GM23248 (cell line): Measurements from ENCODE around the gene ABHD14A. TPM values are rescaled to one million over a fixed set of nuclear protein-coding genes. Genes with fewer than 3 reads are reported as not detected.

Experiments used
- DNase-seq: peaks from one replicate; pipeline ENCODE4 v3.0.0-alpha.2; 2015
- H2AFZ ChIP-seq: fragments of 200-600 bp; sonication (generic); 2 replicates; pipeline ENCODE4 v1.6.1; 2016; ENCODE audit warnings: antibody characterized with exemption
- H3F3A ChIP-seq: fragments of 200-600 bp; sonication (generic); 2 replicates; pipeline ENCODE4 v1.6.1; 2016; ENCODE audit warnings: mild to moderate bottlenecking, antibody characterized with exemption, mixed run types; ENCODE audit not compliant: insufficient read depth
- H3K27ac ChIP-seq: fragments of 200-600 bp; sonication (generic); 2 replicates; pipeline ENCODE4 v1.5.1; 2016; ENCODE audit warnings: mild to moderate bottlenecking
- H3K27me3 ChIP-seq: fragments of 200-600 bp; sonication (generic); replicated peaks from 2 replicates; pipeline ENCODE4 v1.6.1; 2016; ENCODE audit warnings: mild to moderate bottlenecking; ENCODE audit not compliant: insufficient read depth
- H3K36me3 ChIP-seq: fragments of 200-600 bp; sonication (generic); 2 replicates; pipeline ENCODE4 v1.6.1; 2016; ENCODE audit warnings: low read depth, mild to moderate bottlenecking
- H3K4me1 ChIP-seq: fragments of 200-600 bp; sonication (generic); 2 replicates; pipeline ENCODE4 v1.6.1; 2016; ENCODE audit warnings: mild to moderate bottlenecking; ENCODE audit not compliant: insufficient read depth
- H3K4me2 ChIP-seq: fragments of 200-600 bp; sonication (generic); one replicate; pipeline ENCODE4 v1.6.1; 2016; ENCODE audit warnings: mild to moderate bottlenecking; ENCODE audit not compliant: unreplicated experiment
- H3K4me3 ChIP-seq: fragments of 200-600 bp; sonication (generic); 2 replicates; pipeline ENCODE4 v1.5.1; 2016; ENCODE audit warnings: mild to moderate bottlenecking
- H3K79me2 ChIP-seq: fragments of 200-600 bp; sonication (generic); 2 replicates; pipeline ENCODE4 v1.6.1; 2016; ENCODE audit warnings: mild to moderate bottlenecking; ENCODE audit not compliant: insufficient read depth
- H3K9ac ChIP-seq: fragments of 200-600 bp; sonication (generic); 2 replicates; pipeline ENCODE4 v1.6.1; 2016; ENCODE audit warnings: mild to moderate bottlenecking
- H3K9me2 ChIP-seq: fragments of 200-600 bp; sonication (generic); 2 replicates; pipeline ENCODE4 v1.6.1; 2016; ENCODE audit warnings: mixed run types, mild to moderate bottlenecking, moderate library complexity; ENCODE audit not compliant: insufficient read depth
- H3K9me3 ChIP-seq: fragments of 200-600 bp; sonication (generic); one replicate; pipeline ENCODE4 v1.6.1; 2017; ENCODE audit warnings: low read depth
- H4K20me1 ChIP-seq: fragments of 200-600 bp; sonication (generic); 2 replicates; pipeline ENCODE4 v1.6.0; 2016; ENCODE audit not compliant: insufficient read depth
- EZH2 ChIP-seq: fragments of 200-600 bp; sonication (generic); IDR thresholded peaks from 2 replicates; pipeline ENCODE4 v1.6.1; 2018; ENCODE audit warnings: antibody characterized with exemption, mild to moderate bottlenecking; ENCODE audit not compliant: insufficient read depth, poor library complexity, severe bottlenecking
- EZH2phosphoT487 ChIP-seq: fragments of 200-600 bp; sonication (generic); IDR thresholded peaks from 2 replicates; pipeline ENCODE4 v1.6.1; 2018; ENCODE audit warnings: antibody characterized with exemption, moderate library complexity, mild to moderate bottlenecking, low read depth; ENCODE audit not compliant: insufficient read depth
- WGBS, 2 experiments: methylation state at CpG; one replicate each; pipeline ENCODE4 v1.1.6; 2015 to 2017; ENCODE audit warnings: low lambda C conversion rate in 2 of 2, low coverage in 1 of 2; ENCODE audit errors: missing lambda C conversion rate in 2 of 2; 5-methylcytosine and 5-hydroxymethylcytosine counted together
- in situ Hi-C: fragments of 300-500 bp; cut with MboI; formaldehyde crosslinking; loops from 2 replicates; pipeline ENCODE4 v1.15.0; 2020
- polyA plus RNA-seq: library from polyadenylated mRNA; unstranded; fragments of >200 nt; fragmentation: Nextera tagmentation; extraction: Ambion mirVana; gene quantifications from 2 replicates; pipeline ENCODE4 v1.2.1, GENCODE V29; 2016
- total RNA-seq: library from RNA; depleted of rRNA; stranded (reverse); fragments of >200 nt; shearing (Covaris generic); gene quantifications from 2 replicates; pipeline ENCODE4 v1.2.3, GENCODE V29; 2014

The ABHD14A gene
- total and polyA plus RNA-seq, 2 experiments from 2014 or later, result 35.5 to 37.9 TPM

DNA sequence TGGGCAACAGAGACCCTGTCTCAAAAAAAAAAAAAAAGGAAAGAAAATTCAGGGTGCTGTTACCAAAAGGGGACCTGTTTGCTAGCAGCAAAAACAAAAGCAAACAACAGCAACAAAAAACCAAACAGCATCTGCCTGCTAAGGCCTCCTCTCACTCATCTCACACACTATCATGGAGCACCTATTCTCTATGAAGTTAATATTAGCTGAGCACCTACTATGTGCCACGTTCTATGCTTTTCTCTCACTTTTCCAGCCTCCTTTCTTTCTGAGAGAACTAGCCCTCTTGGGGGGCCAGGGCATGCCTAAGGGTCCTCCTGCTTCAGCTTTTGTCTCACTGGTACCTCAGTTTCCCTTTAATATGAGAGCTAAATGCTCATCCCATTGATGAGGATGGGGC, 20.2 kb upstream of the ABHD14A start:
- Histone ChIP-seq H3F3A (peaks cover 28% of the 10 kb centered on the region), H3K4me2 (no peak overlapping the region), H4K20me1 (no peaks in the 10 kb centered on the region), H3K4me3 (no peak overlapping the region), H3K27me3 (no peaks in the 10 kb centered on the region), H3K9ac (no peak overlapping the region), H3K9me2 (no peaks in the 10 kb centered on the region), H3K27ac (no peak overlapping the region), H2AFZ (no peak overlapping the region), H3K4me1 (no peaks in the 10 kb centered on the region), H3K36me3 (no peaks in the 10 kb centered on the region), H3K79me2 (no peaks in the 10 kb centered on the region), H3K9me3 (no peaks in the 10 kb centered on the region)
- DNase-seq, result no peak
- in situ Hi-C loops, result no loop called here
- TF ChIP-seq EZH2 (no peak), EZH2phosphoT487 (no peak)
- 78 to 89% methylated on average over 1 of the region's 1 CpG for WGBS, 2 experiments

GRCh38 chr3:51955175-51955892, 19.5 kb upstream of the ABHD14A start, which contains the start of gene GPR62:
Gene GPR62, plus strand, starts transcription at chr3:51955381. Its CDS starts 272 bp downstream, at chr3:51955653.
- no peak for DNase-seq
- 36 to 38% methylated on average over 11 to 23 of the region's 33 CpGs for WGBS, 2 experiments
- Histone ChIP-seq H3K27me3 (no peaks in the 10 kb centered on the region), H3K4me1 (no peaks in the 10 kb centered on the region), H2AFZ (peak within 1 kb of the TSS; percentile 32; the same call in 1 of the 2 replicates), H3K36me3 (no peaks in the 10 kb centered on the region), H3K9me3 (no peaks in the 10 kb centered on the region), H3K4me3 (peak within 1 kb of the TSS; percentile 41; the same call in 1 of the 2 replicates), H3K27ac (no peak within 1 kb of the TSS), H3K4me2 (peak within 1 kb of the TSS; percentile 30), H4K20me1 (no peaks in the 10 kb centered on the region), H3K9ac (no peak within 1 kb of the TSS), H3F3A (peaks cover 25% of the 10 kb centered on the region), H3K79me2 (no peaks in the 10 kb centered on the region), H3K9me2 (no peaks in the 10 kb centered on the region)
- TF ChIP-seq EZH2phosphoT487 (no peak), EZH2 (no peak)
- in situ Hi-C loops, result no loop called here

- Histone ChIP-seq H3K27ac (no peak overlapping the region), H3K4me2 (peak overlapping the region; percentile 30), H2AFZ (peak overlapping the region; percentile 32; the same call in 1 of the 2 replicates), H3K36me3 (no peaks in the 10 kb centered on the region), H3K9me3 (no peaks in the 10 kb centered on the region), H3K27me3 (no peaks in the 10 kb centered on the region), H4K20me1 (no peaks in the 10 kb centered on the region), H3K4me3 (peak overlapping the region; percentile 41; the same call in 1 of the 2 replicates), H3F3A (peaks cover 17% of the 10 kb centered on the region), H3K79me2 (no peaks in the 10 kb centered on the region), H3K4me1 (no peaks in the 10 kb centered on the region), H3K9ac (no peak overlapping the region), H3K9me2 (no peaks in the 10 kb centered on the region)
- DNase-seq, result peak; percentile 83
- in situ Hi-C loops, result no loop called here
- WGBS, 2 experiments, result 13 to 14% methylated on average over 59 to 79 of the region's 97 CpGs
- TF ChIP-seq EZH2phosphoT487, result no peak
- no peak for TF ChIP-seq EZH2
These were observed 18.7 kb upstream of the ABHD14A start for GRCh38 chr3:51955893-51956770.

- no peaks in the 10 kb centered on the region for H3K79me2 ChIP-seq
- peaks cover 15% of the 10 kb centered on the region for H3F3A ChIP-seq
- no peak overlapping the region for H3K27ac ChIP-seq
- H3K4me3 ChIP-seq, result no peak overlapping the region
- no peak overlapping the region for H3K4me2 ChIP-seq
- no peak for DNase-seq
- no peak overlapping the region for H2AFZ ChIP-seq
- 89 to 91% methylated on average over 15 of the region's 15 CpGs for WGBS, 2 experiments
- no peaks in the 10 kb centered on the region for H3K4me1 ChIP-seq
- no peaks in the 10 kb centered on the region for H3K36me3 ChIP-seq
- H3K27me3 ChIP-seq, result no peaks in the 10 kb centered on the region
- H3K9ac ChIP-seq, result no peak overlapping the region
- in situ Hi-C loops, result no loop called here
- H4K20me1 ChIP-seq, result no peaks in the 10 kb centered on the region
- no peaks in the 10 kb centered on the region for H3K9me3 ChIP-seq
- TF ChIP-seq EZH2 (no peak), EZH2phosphoT487 (no peak)
- H3K9me2 ChIP-seq, result no peaks in the 10 kb centered on the region
These were observed 17.2 kb upstream of the ABHD14A start for GRCh38 chr3:51957520-51958205.
